ENCODE data around the gene CCN5. TPM values are rescaled to one million over a fixed set of nuclear protein-coding genes. Genes with fewer than 3 reads are reported as not detected.

Gene CCN5
- total RNA-seq, 1 experiment from 2014 or later = 0.20 TPM

DNA sequence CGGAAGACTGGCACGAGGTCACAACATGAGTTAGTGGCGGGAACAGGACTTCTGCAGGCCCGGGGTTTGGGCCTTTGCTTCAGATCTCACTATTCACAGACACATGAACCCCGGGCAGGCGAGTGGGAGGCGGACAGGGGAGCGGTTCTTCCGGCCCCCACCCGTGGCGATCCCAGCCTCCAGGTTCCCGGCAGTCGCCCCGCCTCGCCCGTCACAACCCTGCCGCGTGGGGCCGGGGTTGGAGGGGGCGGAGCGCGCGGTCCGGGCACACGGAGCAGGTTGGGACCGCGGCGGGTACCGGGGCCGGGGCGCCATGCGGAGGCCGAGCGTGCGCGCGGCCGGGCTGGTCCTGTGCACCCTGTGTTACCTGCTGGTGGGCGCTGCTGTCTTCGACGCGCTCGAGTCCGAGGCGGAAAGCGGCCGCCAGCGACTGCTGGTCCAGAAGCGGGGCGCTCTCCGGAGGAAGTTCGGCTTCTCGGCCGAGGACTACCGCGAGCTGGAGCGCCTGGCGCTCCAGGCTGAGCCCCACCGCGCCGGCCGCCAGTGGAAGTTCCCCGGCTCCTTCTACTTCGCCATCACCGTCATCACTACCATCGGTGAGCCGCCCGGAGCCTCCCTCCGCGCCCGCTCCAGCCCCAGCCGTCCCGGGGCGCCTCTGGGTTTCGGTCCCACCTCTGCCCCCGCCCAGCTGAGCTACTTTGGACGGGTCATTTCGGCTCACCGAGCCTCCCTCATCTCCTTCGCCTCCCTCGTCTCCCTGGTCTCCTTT is 30.6 kb downstream of the CCN5 start, which contains the start of gene KCNK15:
TSS of gene KCNK15 (plus strand) at position 268 of the 769 bp plus-strand sequence. CDS start at position 314, 46 bp downstream.
- Histone ChIP-seq H4K20me1 (ENCODE audit: insufficient read depth) (peaks cover 5% of the 10 kb centered on the region), H3K27ac (peak within 1 kb of the TSS; percentile 89), H3K4me1 (replicated peaks; ENCODE audit: insufficient read depth) (peaks cover 22% of the 10 kb centered on the region), H2AFZ (no peak within 1 kb of the TSS; the same call in 1 of the 2 replicates), H3K79me2 (ENCODE audit: low read depth) (no peaks in the 10 kb centered on the region), H3F3A (ENCODE audit: insufficient read depth, low read depth) (peaks cover 22% of the 10 kb centered on the region), H3K36me3 (ENCODE audit: low read depth) (no peaks in the 10 kb centered on the region), H3K9me3 (ENCODE audit: insufficient read depth, low read depth) (no peaks in the 10 kb centered on the region), H3K27me3 (ENCODE audit: insufficient read depth, low read depth) (peaks cover 42% of the 10 kb centered on the region), H3K4me2 (peak within 1 kb of the TSS; percentile 69), H3K4me3 (peak within 1 kb of the TSS; percentile 37; the same call in 1 of the 2 replicates), H3K9me2 (ENCODE audit: insufficient read depth) (no peaks in the 10 kb centered on the region)
- BruUV-seq (replicated peaks) = no TSS peak
- intact Hi-C loops (cut with micrococcal nuclease; ENCODE audit: unreplicated experiment) = loop anchor here (5.0 kb wide), 2 partner anchors 133 to 358 kb away; no protein-coding TSS in a partner anchor
- ChIA-PET CTCF (no interaction called here), POLR2A (ENCODE audit: unreplicated experiment) (no interaction called here)
- TF ChIP-seq, protein P1, sequence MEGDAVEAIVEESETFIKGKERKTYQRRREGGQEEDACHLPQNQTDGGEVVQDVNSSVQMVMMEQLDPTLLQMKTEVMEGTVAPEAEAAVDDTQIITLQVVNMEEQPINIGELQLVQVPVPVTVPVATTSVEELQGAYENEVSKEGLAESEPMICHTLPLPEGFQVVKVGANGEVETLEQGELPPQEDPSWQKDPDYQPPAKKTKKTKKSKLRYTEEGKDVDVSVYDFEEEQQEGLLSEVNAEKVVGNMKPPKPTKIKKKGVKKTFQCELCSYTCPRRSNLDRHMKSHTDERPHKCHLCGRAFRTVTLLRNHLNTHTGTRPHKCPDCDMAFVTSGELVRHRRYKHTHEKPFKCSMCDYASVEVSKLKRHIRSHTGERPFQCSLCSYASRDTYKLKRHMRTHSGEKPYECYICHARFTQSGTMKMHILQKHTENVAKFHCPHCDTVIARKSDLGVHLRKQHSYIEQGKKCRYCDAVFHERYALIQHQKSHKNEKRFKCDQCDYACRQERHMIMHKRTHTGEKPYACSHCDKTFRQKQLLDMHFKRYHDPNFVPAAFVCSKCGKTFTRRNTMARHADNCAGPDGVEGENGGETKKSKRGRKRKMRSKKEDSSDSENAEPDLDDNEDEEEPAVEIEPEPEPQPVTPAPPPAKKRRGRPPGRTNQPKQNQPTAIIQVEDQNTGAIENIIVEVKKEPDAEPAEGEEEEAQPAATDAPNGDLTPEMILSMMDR (conservative IDR thresholded peaks at IDR 0.05) = no peak
- peak; percentile 88; the same call in 1 of the 2 replicates for TF ChIP-seq EZH2 (IDR thresholded peaks at IDR 0.05; ENCODE audit: low read depth)
- no peak for DNase-seq

DNA sequence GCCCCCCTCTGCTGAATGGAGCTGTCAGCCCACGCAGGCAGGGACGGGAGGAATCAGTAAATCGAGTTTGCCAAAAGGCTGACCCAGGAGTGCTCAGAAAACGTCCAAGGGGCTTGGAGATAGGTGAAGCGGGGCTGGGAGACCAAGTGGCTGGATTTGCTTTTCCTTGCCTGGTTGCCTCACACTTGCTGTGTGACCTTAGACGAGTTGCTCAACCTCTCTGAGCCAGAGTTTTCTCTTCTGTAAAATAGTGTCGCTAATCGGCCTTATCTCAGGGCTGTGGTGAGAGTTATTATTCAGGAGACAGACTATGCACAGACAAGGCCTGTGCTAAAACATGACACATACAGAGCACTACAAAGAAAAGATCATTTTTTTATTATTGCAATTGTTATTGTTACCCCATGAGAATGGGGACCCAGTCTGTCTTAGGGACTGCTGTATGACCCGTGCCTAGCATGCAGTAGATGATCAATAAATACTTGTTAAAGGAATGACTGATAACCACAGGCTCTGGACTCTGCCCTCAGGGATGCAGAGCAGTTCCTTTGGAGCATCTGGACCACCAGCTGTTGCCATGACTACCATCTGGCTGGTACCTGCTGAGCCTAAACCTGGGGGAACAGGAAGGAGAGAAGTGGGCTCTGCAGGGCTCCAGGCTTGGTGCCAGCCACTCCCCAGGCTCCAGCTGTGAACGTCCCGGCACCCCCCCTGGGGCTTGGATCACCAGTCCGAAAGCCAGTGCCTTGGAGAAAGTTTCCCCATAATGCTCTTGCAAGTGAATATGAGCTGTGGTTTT is 31.4 kb downstream of the CCN5 start:
- Histone ChIP-seq H3K27me3 (ENCODE audit: insufficient read depth, low read depth) (peaks cover 42% of the 10 kb centered on the region), H3K27ac (peak overlapping the region; percentile 89), H3F3A (ENCODE audit: insufficient read depth, low read depth) (peaks cover 22% of the 10 kb centered on the region), H3K4me1 (replicated peaks; ENCODE audit: insufficient read depth) (peaks cover 22% of the 10 kb centered on the region), H3K9me2 (ENCODE audit: insufficient read depth) (no peaks in the 10 kb centered on the region), H4K20me1 (ENCODE audit: insufficient read depth) (peaks cover 5% of the 10 kb centered on the region), H3K36me3 (ENCODE audit: low read depth) (no peaks in the 10 kb centered on the region), H3K4me2 (peak overlapping the region; percentile 69), H3K9me3 (ENCODE audit: insufficient read depth, low read depth) (no peaks in the 10 kb centered on the region), H3K79me2 (ENCODE audit: low read depth) (no peaks in the 10 kb centered on the region), H2AFZ (no peak overlapping the region; the same call in 1 of the 2 replicates), H3K4me3 (peak overlapping the region; percentile 37; the same call in 1 of the 2 replicates)
- intact Hi-C loops (cut with micrococcal nuclease; ENCODE audit: unreplicated experiment) = loop anchor here (1.0 to 5.0 kb wide), 7 partner anchors 53 to 359 kb away; partner anchors contain the start of gene YWHAB
- no TSS peak for BruUV-seq (replicated peaks)
- ChIA-PET POLR2A (ENCODE audit: unreplicated experiment) (interaction anchor here (0.5 to 0.6 kb wide), 2 partner anchors 145 to 723 kb away, joined by 5 to 6 read pairs; partner anchors contain the start of gene WFDC2), CTCF (interaction anchor here (1.0 to 1.5 kb wide), 3 partner anchors 18 to 139 kb away, joined by 3 to 9 read pairs (median 4); partner anchors contain the start of gene YWHAB)
- no peak for DNase-seq
- TF ChIP-seq, protein P1 (conservative IDR thresholded peaks at IDR 0.05) = no peak
- no peak for TF ChIP-seq EZH2 (IDR thresholded peaks at IDR 0.05; ENCODE audit: low read depth)

All from PC-9 (cell line).